HG03469 (cell line): Measurements from ENCODE around the gene MMP15.
"Not testable (repeated sequence)": the region's sequence is repeated elsewhere in the genome, so short reads cannot be mapped to it uniquely, and the experiment has no call there.

Experiments
- ATAC-seq: cut with Tn5 transposase; IDR thresholded peaks from one replicate; pipeline ENCODE4 v1.9.1; 2021; ENCODE audit warnings: mild to moderate bottlenecking, moderate library complexity, moderate number of reproducible peaks; ENCODE audit not compliant: unreplicated experiment

The MMP15 gene

GRCh38 chr16:58025351-58026138, at the start of gene MMP15:
MMP15 (plus strand) TSS chr16:58025754; CDS start chr16:58026351, 597 bp downstream.
- no peak for ATAC-seq

DNA sequence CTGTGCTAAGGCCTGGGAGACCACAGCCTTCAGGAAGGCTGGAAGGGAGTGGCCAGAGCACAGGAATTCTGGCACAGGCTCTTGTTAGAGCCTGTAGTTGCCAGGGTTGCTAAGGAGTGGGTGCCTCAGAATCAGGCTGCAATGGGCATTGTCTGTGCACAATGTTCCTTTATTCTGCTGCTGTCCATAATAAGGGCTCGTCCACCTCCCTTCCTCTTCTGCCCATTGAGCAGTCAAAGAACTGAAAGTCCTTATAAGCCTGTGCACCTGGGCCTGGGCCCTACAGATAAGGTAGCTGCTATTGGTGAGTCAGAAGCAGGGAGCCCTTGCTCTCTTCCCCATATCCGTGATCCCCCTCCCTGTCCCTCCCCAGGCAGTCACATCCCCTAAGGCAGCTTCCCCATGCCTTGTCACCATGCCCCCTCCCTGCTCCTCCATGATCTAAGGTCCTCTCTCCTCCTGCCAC, 49.2 kb upstream of the MMP15 start:
- ATAC-seq = no peak

DNA sequence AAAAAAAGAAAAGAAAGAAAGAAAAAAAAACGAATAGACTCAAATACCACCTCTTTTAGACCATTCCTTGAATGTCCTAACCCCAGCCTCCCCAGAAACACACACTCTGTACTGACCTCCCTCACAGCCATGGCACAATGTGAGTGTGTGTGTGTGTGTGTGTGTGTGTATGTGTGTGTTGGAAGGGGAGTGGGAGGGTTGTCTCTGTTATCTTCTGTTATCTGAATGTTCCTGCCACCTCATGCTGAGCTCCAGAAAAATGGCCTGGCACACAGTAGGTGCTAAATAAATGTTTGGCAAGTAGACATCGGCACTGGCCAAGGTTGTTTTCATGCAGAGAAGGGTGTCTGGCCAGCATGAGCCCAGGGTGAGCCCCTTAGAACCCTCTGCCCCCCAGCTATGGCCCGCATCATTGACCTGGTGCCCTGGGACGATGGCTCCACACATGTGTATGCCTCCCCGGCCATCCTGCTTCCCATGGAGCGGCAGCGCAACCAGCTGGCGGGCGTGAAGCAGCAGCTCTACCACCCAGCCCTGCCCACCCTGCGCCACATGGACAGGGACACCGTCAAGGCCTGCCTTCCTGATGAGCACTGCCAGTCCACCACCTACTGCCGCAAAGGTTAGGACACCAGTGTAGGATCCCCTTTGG, 48.0 kb upstream of the MMP15 start:
- no peak for ATAC-seq

DNA sequence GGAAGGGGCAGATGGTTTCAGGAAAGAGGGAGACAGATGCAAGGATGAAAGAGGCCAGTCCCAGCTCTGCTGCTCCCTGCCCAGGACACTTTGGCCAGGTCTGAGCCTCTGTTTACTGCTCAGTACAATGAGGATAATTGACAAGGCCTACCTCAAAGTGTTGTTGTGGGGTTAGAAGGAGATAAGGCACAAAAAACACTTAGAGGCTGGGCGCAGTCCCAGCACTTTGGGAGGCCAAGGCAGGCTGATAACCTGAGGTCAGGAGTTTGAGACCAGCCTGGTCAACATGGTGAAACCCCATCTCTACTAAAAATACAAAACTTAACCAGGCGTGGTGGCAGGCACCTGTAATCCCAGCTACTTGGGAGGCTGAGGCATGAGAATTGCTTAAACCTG, 47.5 kb upstream of the MMP15 start:
- not testable (repeated sequence) for ATAC-seq

DNA sequence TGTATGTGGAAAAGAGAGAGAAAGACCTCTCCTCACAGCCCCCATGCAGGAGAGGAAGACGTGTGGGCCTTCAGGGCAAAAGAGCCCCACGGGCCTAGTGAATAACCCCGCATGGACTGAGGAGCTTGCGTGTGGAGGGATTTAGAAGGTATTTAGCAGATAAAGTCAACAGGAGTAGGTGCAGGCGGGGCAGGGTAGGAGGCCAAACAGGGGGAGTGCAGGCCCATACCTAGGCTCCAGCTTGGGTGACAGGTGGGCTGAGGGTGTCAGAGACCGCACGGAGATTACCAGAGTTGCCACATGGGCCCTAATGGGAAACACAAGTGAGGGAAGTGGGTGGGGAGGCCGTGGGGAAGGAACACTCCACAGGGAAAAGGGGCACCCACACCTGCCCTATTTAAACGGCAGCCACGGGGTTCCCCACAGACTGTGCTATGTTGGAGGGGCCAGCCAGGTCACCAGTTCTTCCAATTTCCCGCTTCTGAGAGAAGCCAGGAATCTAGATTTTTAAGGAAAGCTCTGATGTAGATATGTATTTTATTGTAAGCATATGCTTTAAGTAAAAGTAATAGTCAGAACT, 46.5 kb upstream of the MMP15 start:
- no peak for ATAC-seq

DNA sequence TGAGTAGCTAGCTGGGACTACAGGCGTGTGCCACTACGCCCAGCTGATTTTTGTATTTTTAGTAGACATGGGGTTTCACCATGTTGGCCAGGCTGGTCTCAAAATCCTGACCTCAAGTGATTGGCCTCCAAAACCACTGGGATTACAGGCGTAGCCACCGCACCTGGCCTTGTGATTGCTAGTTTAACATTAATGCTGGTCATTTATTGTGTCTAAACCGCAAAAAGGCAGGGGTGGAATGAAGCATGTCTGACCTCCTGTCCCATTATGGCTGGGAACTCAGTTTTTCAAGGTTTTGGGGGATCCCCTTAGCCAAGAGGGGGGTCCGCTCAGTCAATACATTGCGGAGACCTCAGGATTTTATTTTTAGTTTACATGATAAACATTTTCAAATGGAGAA, 43.9 kb upstream of the MMP15 start:
- ATAC-seq = no peak

- no peak for ATAC-seq
These were observed 43.2 kb upstream of the MMP15 start for GRCh38 chr16:57982385-57982784.

- no peak for ATAC-seq
These were observed 40.9 kb upstream of the MMP15 start for GRCh38 chr16:57984443-57985203.

DNA sequence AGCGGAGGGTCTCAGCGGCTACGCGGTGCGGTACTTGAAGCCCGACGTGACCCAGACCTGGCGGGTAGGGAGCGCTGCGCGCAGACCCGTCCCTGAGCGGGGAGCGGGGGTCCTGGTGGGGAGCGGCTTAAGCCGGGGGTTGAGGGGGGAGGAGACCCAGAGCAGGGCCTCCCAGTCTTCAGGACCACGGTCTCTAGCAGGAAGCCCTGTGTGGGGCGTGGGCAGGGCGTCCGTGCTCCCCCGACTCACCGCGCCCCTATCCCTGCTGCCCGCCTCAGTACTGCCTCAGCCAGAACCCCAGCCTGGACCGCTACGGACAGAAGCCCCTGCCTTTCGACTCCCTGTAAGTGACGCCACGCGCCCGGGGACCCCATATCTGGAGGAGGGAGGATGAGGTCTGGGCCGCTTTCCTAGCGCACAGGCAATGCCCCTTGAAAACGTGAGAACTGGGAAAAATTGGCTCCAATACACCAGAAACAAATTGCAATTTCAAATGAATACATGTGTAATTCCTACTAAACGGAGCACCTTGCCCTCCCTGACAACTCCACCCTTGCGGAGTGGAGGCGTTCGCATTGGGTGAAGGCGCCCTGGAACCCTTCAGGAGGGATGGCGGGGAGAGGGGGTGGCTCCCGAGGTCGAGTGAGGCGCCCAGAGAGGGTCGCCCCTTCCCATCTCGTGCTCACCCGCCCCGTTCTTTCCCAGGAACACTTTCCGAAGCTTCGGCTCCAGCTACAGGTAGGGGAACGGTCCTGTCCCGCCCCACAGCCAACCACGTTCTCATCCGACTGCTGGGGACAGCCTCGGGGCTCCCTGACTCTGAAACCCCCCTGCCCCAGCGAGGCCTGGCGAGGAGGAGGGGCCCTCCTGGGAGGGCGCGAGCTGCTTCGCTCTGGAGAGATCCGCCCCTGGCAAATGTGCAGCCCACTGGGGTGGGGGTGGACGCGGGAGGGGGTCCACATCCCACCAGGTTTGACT, 40.1 kb upstream of the MMP15 start:
- no peak for ATAC-seq

- no peak for ATAC-seq
These were observed 39.4 kb upstream of the MMP15 start for GRCh38 chr16:57986196-57986595.

GRCh38 chr16:57987441-57988177, 37.9 kb upstream of the MMP15 start:
- no peak for ATAC-seq

- ATAC-seq = no peak
These were observed 36.6 kb upstream of the MMP15 start for GRCh38 chr16:57988929-57989328.

DNA sequence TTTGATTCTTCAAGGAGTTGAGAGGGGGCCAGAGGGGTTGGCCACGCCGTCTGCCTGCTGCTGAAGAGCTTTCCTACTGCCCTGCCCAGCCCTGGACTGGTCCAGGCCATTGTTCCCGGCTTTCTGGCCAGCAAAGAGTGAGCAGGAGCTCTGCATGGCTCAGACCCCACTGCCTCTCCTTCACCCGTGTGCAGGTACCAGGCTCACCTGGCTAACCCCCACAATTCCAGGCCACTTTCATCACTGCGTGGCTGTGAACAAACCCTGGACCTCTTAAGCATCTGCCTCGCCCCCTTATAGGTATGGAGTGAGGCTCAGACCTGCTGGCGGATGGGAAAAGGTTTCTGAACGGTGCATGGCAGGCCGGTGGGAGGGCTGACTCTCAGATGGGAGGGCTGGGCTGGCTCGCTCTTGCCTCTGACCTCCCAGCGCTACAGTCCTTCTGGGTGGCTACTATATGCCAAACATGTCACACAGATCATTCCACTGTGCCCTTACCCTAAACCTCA, 33.9 kb upstream of the MMP15 start:
- no peak for ATAC-seq

GRCh38 chr16:57992084-57992483, 33.5 kb upstream of the MMP15 start:
- no peak for ATAC-seq

GRCh38 chr16:57993438-57993837, 32.1 kb upstream of the MMP15 start:
- ATAC-seq = no peak

DNA sequence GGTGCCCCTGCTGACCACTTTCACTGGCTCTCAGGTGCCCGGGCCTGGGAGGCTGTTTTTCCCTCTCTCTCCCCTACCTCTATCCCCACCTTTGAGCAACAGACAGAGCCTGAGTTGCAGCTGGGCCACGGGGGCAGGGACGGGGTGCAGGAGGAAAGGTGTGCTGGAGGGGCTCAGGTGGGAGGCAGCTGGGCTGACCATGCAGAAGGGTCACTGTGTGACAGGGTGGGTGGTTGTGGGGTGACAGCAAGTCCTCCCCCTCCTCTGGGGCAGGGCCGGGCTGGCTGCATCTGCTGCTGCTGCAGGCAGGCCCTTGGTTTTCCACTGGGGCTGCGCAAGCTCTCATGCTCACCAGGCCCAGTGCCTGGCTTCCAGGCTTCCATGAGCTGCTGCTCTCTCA, 31.7 kb upstream of the MMP15 start:
- no peak for ATAC-seq

DNA sequence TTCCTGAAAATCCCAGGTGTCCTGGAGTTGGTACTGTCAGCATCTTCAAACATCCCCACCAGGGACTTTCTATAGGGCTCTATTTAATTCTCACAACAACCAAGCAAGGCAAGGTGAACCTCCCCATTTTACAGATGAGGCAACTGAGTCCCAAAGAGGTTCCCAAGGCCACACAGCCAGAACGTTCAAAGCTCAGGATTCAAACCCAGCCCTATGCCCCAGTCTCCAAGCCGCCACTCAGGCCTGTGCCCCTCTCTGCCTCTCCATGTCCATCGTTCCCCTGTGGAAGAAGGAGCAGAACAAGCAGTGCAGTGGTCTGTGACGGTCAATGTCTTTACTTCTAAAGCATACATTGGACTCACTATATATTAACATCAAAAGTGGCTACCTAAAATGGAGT, 31.2 kb upstream of the MMP15 start:
- ATAC-seq = no peak

DNA sequence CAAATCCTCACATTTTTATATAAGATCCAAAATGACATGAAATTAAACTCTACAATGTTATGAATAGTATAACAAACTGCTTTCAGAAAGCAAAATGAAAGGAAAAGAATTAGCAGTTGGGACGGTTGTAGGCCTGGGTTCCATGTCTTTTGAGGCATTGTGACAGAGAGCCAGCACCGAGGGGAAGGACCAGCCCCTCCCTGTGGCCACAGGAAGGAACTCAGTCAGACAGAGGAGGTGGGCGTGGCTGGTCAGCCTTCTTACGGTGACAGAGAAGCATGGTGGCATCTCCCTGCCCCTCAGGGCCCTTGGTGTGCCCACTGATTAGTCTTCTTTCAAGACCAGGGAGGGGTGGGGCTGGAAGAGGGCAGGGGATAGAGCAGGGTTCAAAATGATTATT, 30.8 kb upstream of the MMP15 start:
- ATAC-seq = no peak

- no peak for ATAC-seq
These were observed 29.7 kb upstream of the MMP15 start for GRCh38 chr16:57995721-57996405.
